Activated CD8-positive, alpha-beta T cell treated with anti-CD3 and anti-CD28 coated beads for 36 hours (primary cell): ENCODE data around the gene QRICH2. TPM values are rescaled to one million over a fixed set of nuclear protein-coding genes. Genes with fewer than 3 reads are reported as not detected.

Experiments used
- ATAC-seq: fragments of 200-7000 bp; cut with Tn5 transposase; one replicate; pipeline ENCODE4 v1.10.0; 2021; ENCODE audit warnings: mild to moderate bottlenecking, moderate library complexity
- CTCF ChIA-PET: fragments of 350-600 bp; sonication (Branson Sonifier 250); formaldehyde crosslinking; loops from one replicate; lab custom pipeline; 2021; ENCODE audit warnings: antibody characterized with exemption; lab: Charles Lee
- POLR2A ChIA-PET: fragments of 350-600 bp; sonication (Branson Sonifier 250); formaldehyde crosslinking; loops from one replicate; lab custom pipeline; 2021; ENCODE audit warnings: antibody characterized with exemption; lab: Charles Lee
- DNase-seq: peaks from one replicate; pipeline ENCODE4 v3.0.0-alpha.2; 2020
- H3K27ac Mint-ChIP-seq: one replicate; pipeline ENCODE4 v1.8.0; 2021; ENCODE audit warnings: mild to moderate bottlenecking, mixed read lengths
- H3K27me3 Mint-ChIP-seq: one replicate; pipeline ENCODE4 v1.8.0; 2021; ENCODE audit warnings: mixed read lengths
- H3K36me3 Mint-ChIP-seq: one replicate; pipeline ENCODE4 v1.8.0; 2021; ENCODE audit warnings: low read depth, mixed read lengths
- H3K4me1 Mint-ChIP-seq: one replicate; pipeline ENCODE4 v1.8.0; 2021; ENCODE audit warnings: low read depth, mixed read lengths
- H3K4me3 Mint-ChIP-seq: one replicate; pipeline ENCODE4 v1.8.0; 2021; ENCODE audit warnings: mild to moderate bottlenecking, moderate library complexity, mixed read lengths
- H3K9me3 Mint-ChIP-seq: one replicate; pipeline ENCODE4 v1.8.0; 2021; ENCODE audit warnings: mixed read lengths
- CTCF ChIP-seq: fragments of 200-600 bp; IDR thresholded peaks from one replicate; pipeline ENCODE4 v1.8.0; 2022; ENCODE audit warnings: antibody characterized with exemption, mild to moderate bottlenecking
- intact Hi-C: fragments of 100-400 bp; cut with micrococcal nuclease; formaldehyde crosslinking; loops from one replicate; pipeline ENCODE4 v1.10.0; 2022
- total RNA-seq, 2 experiments: library from RNA; stranded (reverse); gene quantifications; one replicate each; pipeline ENCODE4 v1.2.3, GENCODE V29; 2021

Gene QRICH2
- total RNA-seq, 2 experiments from 2014 or later = 0.49 to 0.52 TPM

DNA sequence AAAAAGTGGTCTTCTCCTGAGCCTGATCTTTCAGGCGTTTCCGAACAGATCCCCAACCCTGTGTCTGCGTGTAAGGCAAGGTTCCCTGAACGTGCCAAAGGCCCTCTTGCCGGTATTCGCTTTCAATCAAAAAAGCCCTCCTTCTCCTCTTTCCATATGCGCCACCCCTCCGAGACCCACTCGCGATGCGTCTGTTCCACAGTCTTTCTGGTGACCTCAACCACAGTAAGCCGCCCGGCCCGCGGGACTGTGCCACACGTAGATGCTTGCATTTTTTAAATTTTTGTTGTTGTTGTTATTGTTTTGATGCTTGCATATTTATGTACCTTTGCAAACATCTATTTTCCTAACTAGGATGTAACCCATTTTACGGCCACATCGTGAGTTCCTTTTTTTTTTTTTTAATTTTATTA lies 46.2 kb upstream of the QRICH2 start:
- no peak for DNase-seq
- H3K27ac Mint-ChIP-seq = peak overlapping the region; percentile 98
- H3K9me3 Mint-ChIP-seq = no peaks in the 10 kb centered on the region
- no peaks in the 10 kb centered on the region for H3K27me3 Mint-ChIP-seq
- intact Hi-C loops = no loop called here
- TF ChIP-seq CTCF = no peak
- H3K4me3 Mint-ChIP-seq = peak overlapping the region; percentile 83
- ChIA-PET POLR2A (interaction anchor here (0.7 to 3.4 kb wide), 12 partner anchors 17 to 340 kb away, joined by 3 to 42 read pairs (median 4); partner anchors contain the start of genes EXOC7, RHBDF2 and SPHK1), CTCF (interaction anchor here (1.1 to 7.1 kb wide), 6 partner anchors 10 to 91 kb away, joined by 3 to 73 read pairs (median 4); partner anchors contain the start of gene SPHK1)
- no peaks in the 10 kb centered on the region for H3K36me3 Mint-ChIP-seq
- peaks cover 16% of the 10 kb centered on the region for H3K4me1 Mint-ChIP-seq
- no peak for ATAC-seq

GRCh38 chr17:76353599-76354316 lies 45.7 kb upstream of the QRICH2 start, which contains the start of gene PRPSAP1:
Gene PRPSAP1, minus strand, starts transcription at chr17:76353916. Its CDS starts 213 bp downstream, at chr17:76353703.
- intact Hi-C loops = no loop called here
- ChIA-PET POLR2A (interaction anchor here (0.7 to 3.4 kb wide), 19 partner anchors 16 to 340 kb away, joined by 3 to 42 read pairs (median 3); partner anchors contain the start of genes EXOC7, RHBDF2 and SPHK1), CTCF (interaction anchor here (1.1 to 7.1 kb wide), 8 partner anchors 11 to 204 kb away, joined by 3 to 73 read pairs (median 4); partner anchors contain the start of gene SPHK1)
- H3K27ac Mint-ChIP-seq = peak within 1 kb of the TSS; percentile 98
- no peaks in the 10 kb centered on the region for H3K27me3 Mint-ChIP-seq
- H3K36me3 Mint-ChIP-seq = no peaks in the 10 kb centered on the region
- peak within 1 kb of the TSS; percentile 83 for H3K4me3 Mint-ChIP-seq
- no peaks in the 10 kb centered on the region for H3K9me3 Mint-ChIP-seq
- DNase-seq (peak; percentile 88), ATAC-seq (peak; percentile 96)
- peaks cover 16% of the 10 kb centered on the region for H3K4me1 Mint-ChIP-seq
- TF ChIP-seq CTCF = peak; percentile 37

DNA sequence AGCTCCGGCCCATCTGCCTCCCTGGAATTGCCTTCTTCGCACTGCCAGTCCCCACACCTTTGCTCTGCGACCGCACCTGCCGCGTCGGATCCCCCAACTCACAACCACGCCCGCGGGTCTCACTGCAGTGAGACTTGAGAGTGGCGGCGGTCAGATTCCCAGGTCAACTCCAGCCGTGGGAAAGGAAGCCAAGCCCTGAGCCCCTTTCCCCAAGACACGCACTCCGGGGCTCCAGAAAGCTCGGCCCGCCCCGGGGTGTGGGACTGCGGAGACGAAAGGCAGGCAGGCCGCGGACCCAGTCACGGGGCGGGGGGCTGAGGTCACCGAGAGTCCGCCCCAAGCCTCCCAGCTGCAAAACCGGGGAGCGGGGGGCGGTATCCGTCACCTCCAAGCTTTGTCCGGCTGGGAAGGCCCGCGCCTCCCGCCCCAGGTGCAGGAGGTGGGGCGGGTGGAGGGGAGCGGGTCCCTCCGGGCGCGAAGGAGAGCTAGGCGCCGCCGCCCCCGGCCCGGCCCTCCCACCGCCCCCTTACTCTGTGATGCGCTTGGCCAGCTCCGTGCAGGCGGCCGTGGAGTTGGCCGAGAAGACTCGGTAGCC lies 45.0 kb upstream of the QRICH2 start:
- ATAC-seq = peak; percentile 5
- no peaks in the 10 kb centered on the region for H3K27me3 Mint-ChIP-seq
- TF ChIP-seq CTCF = no peak
- H3K36me3 Mint-ChIP-seq = no peaks in the 10 kb centered on the region
- ChIA-PET POLR2A (interaction anchor here (0.6 to 3.4 kb wide), 19 partner anchors 15 to 339 kb away, joined by 3 to 42 read pairs (median 3); partner anchors contain the start of genes RHBDF2 and SPHK1), CTCF (interaction anchor here (0.8 to 7.1 kb wide), 11 partner anchors 9 to 271 kb away, joined by 3 to 73 read pairs (median 3); partner anchors contain the start of gene SPHK1)
- peak overlapping the region; percentile 98 for H3K27ac Mint-ChIP-seq
- intact Hi-C loops = no loop called here
- peaks cover 16% of the 10 kb centered on the region for H3K4me1 Mint-ChIP-seq
- peak overlapping the region; percentile 83 for H3K4me3 Mint-ChIP-seq
- DNase-seq = peak; percentile 28
- no peaks in the 10 kb centered on the region for H3K9me3 Mint-ChIP-seq

GRCh38 chr17:76351526-76352071 lies 43.5 kb upstream of the QRICH2 start:
- no peaks in the 10 kb centered on the region for H3K27me3 Mint-ChIP-seq
- H3K27ac Mint-ChIP-seq = no peak overlapping the region
- peaks cover 16% of the 10 kb centered on the region for H3K4me1 Mint-ChIP-seq
- peak overlapping the region; percentile 21 for H3K4me3 Mint-ChIP-seq
- ChIA-PET CTCF (interaction anchor here (0.7 to 7.1 kb wide), 9 partner anchors 31 to 352 kb away, joined by 3 to 73 read pairs (median 3); partner anchors contain the start of gene SPHK1), POLR2A (interaction anchor here (0.7 to 3.4 kb wide), 2 partner anchors 33 to 318 kb away, joined by 3 to 42 read pairs; partner anchors contain the start of gene SPHK1)
- ATAC-seq (no peak), DNase-seq (no peak)
- TF ChIP-seq CTCF = no peak
- peaks cover 7% of the 10 kb centered on the region for H3K36me3 Mint-ChIP-seq
- no peaks in the 10 kb centered on the region for H3K9me3 Mint-ChIP-seq
- intact Hi-C loops = no loop called here
